Left ventricle myocardium superior (tissue), 1 donor: ENCODE results near the gene CLASP1. TPM values are rescaled to one million over a fixed set of nuclear protein-coding genes. Genes with fewer than 3 reads are reported as not detected.

Experiments
- ATAC-seq: fragments of 200-7000 bp; cut with Tn5 transposase; one replicate; pipeline ENCODE4 v1.9.1; 2020; ENCODE audit warnings: mild to moderate bottlenecking, moderate library complexity
- DNase-seq: peaks from one replicate; pipeline ENCODE4 v3.0.0-alpha.2; 2020
- intact Hi-C: fragments of 100-400 bp; cut with micrococcal nuclease; formaldehyde crosslinking; loops from one replicate; pipeline ENCODE4 v1.11.0; 2022
- total RNA-seq: library from RNA; stranded (reverse); fragmentation: NEBNext Ultra II Directional; extraction: Animal tissue kit (Norgen Biotek cat#: 25700); gene quantifications from one replicate; pipeline ENCODE4 v1.2.1, GENCODE V29; 2021
- donor health status: DM: no; HTN: yes; CAD: no; lungs with severe emphysema.

Gene CLASP1
- total RNA-seq, 1 donor from 2014 or later, result 66.5 TPM

GRCh38 chr2:121598087-121598486 lies 51.2 kb downstream of the CLASP1 start:
- ATAC-seq (no peak), DNase-seq (no peak)
- intact Hi-C loops, result loop anchor here (10.0 kb wide), 1 partner anchor 47 kb away; the partner anchor contains the start of gene CLASP1

GRCh38 chr2:121596221-121597080 lies 52.8 kb downstream of the CLASP1 start:
- no peak for DNase-seq
- peak; percentile 77 for ATAC-seq
- intact Hi-C loops, result loop anchor here (10.0 kb wide), 1 partner anchor 48 kb away; the partner anchor contains the start of gene CLASP1

- DNase-seq (no peak), ATAC-seq (peak; percentile 21)
- intact Hi-C loops, result loop anchor here (10.0 kb wide), 1 partner anchor 50 kb away; the partner anchor contains the start of gene CLASP1
Observed at GRCh38 chr2:121595012-121595891, 54.0 kb downstream of the CLASP1 start.

- ATAC-seq (no peak), DNase-seq (no peak)
- intact Hi-C loops, result loop anchor here (10.0 kb wide), 1 partner anchor 54 kb away; the partner anchor contains the start of gene CLASP1
Observed at GRCh38 chr2:121591199-121591598, 58.1 kb downstream of the CLASP1 start.

- DNase-seq, result no peak
- ATAC-seq, result no peak
- intact Hi-C loops, result no loop called here
Observed at GRCh38 chr2:121588357-121588756, 60.9 kb downstream of the CLASP1 start.

GRCh38 chr2:121587131-121587530 lies 62.1 kb downstream of the CLASP1 start:
- no peak for DNase-seq
- ATAC-seq, result no peak
- intact Hi-C loops, result no loop called here

GRCh38 chr2:121584741-121585140 lies 64.5 kb downstream of the CLASP1 start:
- intact Hi-C loops, result no loop called here
- ATAC-seq (no peak), DNase-seq (no peak)

GRCh38 chr2:121583555-121583954 lies 65.7 kb downstream of the CLASP1 start:
- no peak for ATAC-seq
- intact Hi-C loops, result no loop called here
- no peak for DNase-seq

GRCh38 chr2:121582272-121582671 lies 67.0 kb downstream of the CLASP1 start:
- intact Hi-C loops, result no loop called here
- ATAC-seq, result no peak
- DNase-seq, result no peak

- ATAC-seq (no peak), DNase-seq (no peak)
- intact Hi-C loops, result no loop called here
Observed at GRCh38 chr2:121579309-121579708, 70.0 kb downstream of the CLASP1 start.

- no peak for ATAC-seq
Observed at GRCh38 chr2:121577381-121577780, 71.9 kb downstream of the CLASP1 start.

GRCh38 chr2:121576263-121576662 lies 73.0 kb downstream of the CLASP1 start:
- ATAC-seq (no peak), DNase-seq (no peak)
- intact Hi-C loops, result no loop called here

More at GRCh38 chr2:121577381-121577780, 71.9 kb downstream of the CLASP1 start:
- DNase-seq, result no peak
- intact Hi-C loops, result no loop called here

GRCh38 chr2:121575800-121576199 lies 73.5 kb downstream of the CLASP1 start:
- ATAC-seq, result no peak
- intact Hi-C loops, result no loop called here
- DNase-seq, result no peak

- DNase-seq (no peak), ATAC-seq (no peak)
- intact Hi-C loops, result no loop called here
Observed at GRCh38 chr2:121570667-121571055, 78.6 kb downstream of the CLASP1 start.

GRCh38 chr2:121570036-121570666 lies 79.1 kb downstream of the CLASP1 start:
- DNase-seq, result no peak
- intact Hi-C loops, result no loop called here
- no peak for ATAC-seq

- ATAC-seq, result no peak
Observed at GRCh38 chr2:121567957-121568409, 81.3 kb downstream of the CLASP1 start.

GRCh38 chr2:121567452-121567851 lies 81.8 kb downstream of the CLASP1 start:
- intact Hi-C loops, result no loop called here
- DNase-seq (no peak), ATAC-seq (no peak)

More at GRCh38 chr2:121567957-121568409, 81.3 kb downstream of the CLASP1 start:
- intact Hi-C loops, result no loop called here
- no peak for DNase-seq

- ATAC-seq, result peak; percentile 90
- DNase-seq, result no peak
Observed at GRCh38 chr2:121565389-121566250, 83.6 kb downstream of the CLASP1 start.

More at GRCh38 chr2:121565389-121566250, 83.6 kb downstream of the CLASP1 start:
- intact Hi-C loops, result no loop called here
